Spleen (tissue), 11 donors: ENCODE data around the gene IL15. TPM values are rescaled to one million over a fixed set of nuclear protein-coding genes. Genes with fewer than 3 reads are reported as not detected.

Source experiments
- DNase-seq: peaks from one replicate; pipeline ENCODE4 v3.0.0-alpha.2; 2020
- H3K27ac ChIP-seq, 8 donors: fragments of 200-600 bp; sonication (generic) in 7 of 8; 1 replicate in 4 of 8; 2 replicates in 4 of 8; pipeline versions ENCODE4 v1.5.0 to v1.8.0; 2016 to 2021; ENCODE audit warnings: inconsistent platforms in 4 of 8, mild to moderate bottlenecking in 4 of 8, moderate library complexity in 1 of 8
- H3K27me3 ChIP-seq, 7 donors: fragments of 200-600 bp; sonication (generic) in 6 of 7; replicated peaks in 1 of 7; 1 replicate in 4 of 7; 2 replicates in 3 of 7; pipeline versions ENCODE4 v1.5.0 to v1.8.0; 2016 to 2021; ENCODE audit warnings: inconsistent platforms in 3 of 7, mild to moderate bottlenecking in 1 of 7
- H3K36me3 ChIP-seq, 6 donors: fragments of 200-600 bp; sonication (generic) in 5 of 6; 1 replicate in 4 of 6; 2 replicates in 2 of 6; pipeline versions ENCODE4 v1.5.0 to v1.8.0; 2016 to 2021; ENCODE audit warnings: inconsistent platforms in 2 of 6
- H3K4me1 ChIP-seq, 6 donors: fragments of 200-600 bp; sonication (generic) in 5 of 6; 1 replicate in 3 of 6; 2 replicates in 3 of 6; pipeline versions ENCODE4 v1.5.0 to v1.8.0; 2016 to 2021; ENCODE audit warnings: inconsistent platforms in 3 of 6
- H3K4me3 ChIP-seq, 8 donors: fragments of 200-600 bp; sonication (generic) in 7 of 8; 1 replicate in 4 of 8; 2 replicates in 4 of 8; pipeline versions ENCODE4 v1.5.0 to v1.8.0; 2016 to 2021; ENCODE audit warnings: inconsistent platforms in 4 of 8, mild to moderate bottlenecking in 4 of 8, moderate library complexity in 2 of 8
- H3K9me3 ChIP-seq, 8 donors: fragments of 200-600 bp; sonication (generic) in 7 of 8; 1 replicate in 4 of 8; 2 replicates in 4 of 8; pipeline versions ENCODE4 v1.5.0 to v1.8.0; 2016 to 2021; ENCODE audit warnings: inconsistent platforms in 4 of 8
- CTCF ChIP-seq, 11 experiments: fragments of 200-600 bp in 7 of 11; fragments of 450-650 bp in 4 of 11; sonication (generic) in 4 of 11; IDR thresholded peaks in 8 of 11; conservative IDR thresholded peaks in 3 of 11; 1 replicate in 7 of 11; 2 replicates in 4 of 11; pipeline versions ENCODE4 v1.4.0 to v1.8.0; 2016 to 2021; ENCODE audit warnings: antibody characterized with exemption in 11 of 11, inconsistent platforms in 4 of 11, mild to moderate bottlenecking in 1 of 11
- POLR2A ChIP-seq, 3 donors: fragments of 450-650 bp; IDR thresholded peaks; one replicate each; pipeline ENCODE4 v1.5.1; 2017; ENCODE audit warnings: antibody characterized with exemption in 3 of 3, mild to moderate bottlenecking in 1 of 3
- POLR2AphosphoS5 ChIP-seq, 3 donors: sonication (generic); formaldehyde crosslinking; IDR thresholded peaks; one replicate each; pipeline ENCODE4 v1.5.1; 2017; ENCODE audit warnings: antibody characterized with exemption in 3 of 3
- WGBS, 5 donors: extraction: QIAGEN DNeasy Blood & Tissue Kit in 3 of 5; methylation state at CpG; one replicate each; pipeline versions ENCODE4 v1.1.5 to v1.1.7; 2013 to 2018; 5-methylcytosine and 5-hydroxymethylcytosine counted together
- intact Hi-C: fragments of 100-400 bp; cut with DNase I; formaldehyde crosslinking; loops from one replicate; pipeline ENCODE4 v1.15.0; 2023; ENCODE audit warnings: low total_unique reads
- polyA plus RNA-seq, 3 donors: library from polyadenylated mRNA; stranded (reverse); fragments of 200-250 nt; gene quantifications; one replicate each; pipeline ENCODE4 v1.2.1, GENCODE V29; 2013
- total RNA-seq, 7 donors: library from RNA; depleted of rRNA in 3 of 7; stranded (reverse); fragments of >200 nt in 3 of 7; fragmentation: NEBNext Ultra II Directional in 4 of 7; extraction: Animal tissue kit (Norgen Biotek cat#: 25700) in 4 of 7; gene quantifications; one replicate each; pipeline versions ENCODE4 v1.1.0 to v1.2.1, GENCODE V29; 2016 to 2021
- donor health status: healthy with polysubstance abuse.
- donor health status: DM: no; HTN: no; CAD: no; lungs with moderate emphysema.
- donor health status: DM: no; HTN: no; CAD: no.
- donor health status: Bipolar disorder and iron deficiency.
- donor health status: healthy.
- donor health status: DM: no; HTN: no; CAD: no.
- donor health status: DM: yes; HTN: yes; CAD: no.

IL15 gene
- total and polyA plus RNA-seq, 10 donors = 15.9 to 37.0 (median 21.1) TPM

DNA sequence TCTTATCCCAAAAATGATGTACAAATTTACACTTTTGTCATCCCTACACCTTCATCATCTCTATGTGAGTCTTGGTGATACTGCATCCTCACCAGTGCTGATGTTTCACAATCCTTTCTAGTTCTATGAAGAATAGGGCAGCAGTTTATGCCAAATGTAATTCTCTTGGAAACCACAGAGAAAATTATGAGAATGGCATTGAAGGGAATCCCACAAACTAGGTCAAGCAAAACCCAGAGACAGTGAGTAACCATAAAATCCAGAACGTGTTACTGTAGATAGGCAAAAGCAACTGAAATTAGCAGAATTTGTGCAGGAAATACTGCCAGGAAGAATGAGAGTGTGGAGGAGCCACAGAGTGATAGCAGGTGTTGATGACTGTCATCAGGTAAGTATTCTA, 24.5 kb downstream of the IL15 start:
- H3K27ac ChIP-seq = no peak overlapping the region
- TF ChIP-seq POLR2A (IDR thresholded peaks at IDR 0.05) = no peak
- TF ChIP-seq POLR2AphosphoS5 (IDR thresholded peaks at IDR 0.05) = no peak
- TF ChIP-seq CTCF (IDR thresholded peaks at IDR 0.05 in 8 of 11, conservative IDR thresholded peaks at IDR 0.05 in 3 of 11) = no peak
- no peak for DNase-seq
- no peak overlapping the region for H3K4me3 ChIP-seq
- peaks cover 0 to 10% (median 2%) of the 10 kb centered on the region in 6 donors for H3K4me1 ChIP-seq
- WGBS, 5 donors = 53 to 71% (median 60%) methylated on average over 1 of the region's 1 CpG
- H3K27me3 ChIP-seq = no peaks in the 10 kb centered on the region
- H3K9me3 ChIP-seq = no peaks in the 10 kb centered on the region
- intact Hi-C loops = no loop called here
- H3K36me3 ChIP-seq = peaks cover 0 to 7% (median 0%) of the 10 kb centered on the region in 6 donors

DNA sequence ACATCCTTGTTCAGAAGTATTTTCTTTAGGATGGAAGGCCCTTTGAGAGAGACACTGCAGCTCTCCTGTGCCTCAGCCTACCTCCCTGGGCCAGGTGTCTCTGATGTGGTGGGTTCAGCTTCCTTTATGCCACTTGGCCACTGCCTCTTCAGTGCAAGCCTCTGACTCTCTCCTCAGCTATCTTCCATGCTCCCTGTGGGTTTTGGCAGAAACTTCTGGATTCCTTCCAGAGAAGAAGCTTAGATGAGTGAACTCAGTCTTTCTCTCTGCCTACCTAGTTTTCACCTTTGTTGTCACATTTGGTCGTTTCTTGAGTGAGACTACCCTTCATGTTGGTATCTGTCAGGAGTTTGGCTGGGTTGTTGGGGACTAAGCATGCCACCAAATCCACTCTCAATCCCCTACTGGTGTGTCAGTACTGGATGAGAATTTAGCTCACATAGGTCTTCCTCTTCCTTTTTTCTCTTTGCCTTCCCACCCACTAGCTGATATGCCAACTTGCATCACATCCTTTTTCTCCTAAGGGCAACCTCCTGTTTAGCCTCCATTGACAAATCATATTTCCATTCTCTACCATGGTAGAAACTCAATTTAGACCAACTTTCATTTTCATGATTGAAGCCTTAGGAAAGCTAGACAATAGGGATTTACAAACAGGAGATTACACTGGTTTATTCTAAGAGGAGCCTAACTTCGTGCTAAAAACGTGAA, 32.0 kb downstream of the IL15 start:
- Histone ChIP-seq H3K4me1 (no peaks in the 10 kb centered on the region), H3K9me3 (no peaks in the 10 kb centered on the region), H3K4me3 (no peak overlapping the region), H3K27ac (no peak overlapping the region), H3K27me3 (no peaks in the 10 kb centered on the region), H3K36me3 (peaks cover 0 to 4% (median 0%) of the 10 kb centered on the region in 6 donors)
- intact Hi-C loops = no loop called here
- WGBS, 5 donors = 82 to 89% (median 86%) methylated on average over 3 of the region's 3 CpGs
- TF ChIP-seq POLR2AphosphoS5 (IDR thresholded peaks at IDR 0.05) (no peak), POLR2A (IDR thresholded peaks at IDR 0.05) (no peak), CTCF (IDR thresholded peaks at IDR 0.05 in 8 of 11, conservative IDR thresholded peaks at IDR 0.05 in 3 of 11) (no peak)
- DNase-seq = no peak

GRCh38 chr4:141669501-141669900, 33.1 kb downstream of the IL15 start:
- Histone ChIP-seq H3K4me1 (no peaks in the 10 kb centered on the region), H3K9me3 (no peaks in the 10 kb centered on the region), H3K27me3 (no peaks in the 10 kb centered on the region), H3K27ac (no peak overlapping the region), H3K36me3 (peaks cover 0 to 4% (median 0%) of the 10 kb centered on the region in 6 donors), H3K4me3 (no peak overlapping the region)
- intact Hi-C loops = no loop called here
- no peak for DNase-seq
- WGBS, 5 donors = 85 to 92% (median 90%) methylated on average over 1 of the region's 1 CpG
- TF ChIP-seq CTCF (IDR thresholded peaks at IDR 0.05 in 8 of 11, conservative IDR thresholded peaks at IDR 0.05 in 3 of 11) (no peak), POLR2A (IDR thresholded peaks at IDR 0.05) (no peak), POLR2AphosphoS5 (IDR thresholded peaks at IDR 0.05) (no peak)

DNA sequence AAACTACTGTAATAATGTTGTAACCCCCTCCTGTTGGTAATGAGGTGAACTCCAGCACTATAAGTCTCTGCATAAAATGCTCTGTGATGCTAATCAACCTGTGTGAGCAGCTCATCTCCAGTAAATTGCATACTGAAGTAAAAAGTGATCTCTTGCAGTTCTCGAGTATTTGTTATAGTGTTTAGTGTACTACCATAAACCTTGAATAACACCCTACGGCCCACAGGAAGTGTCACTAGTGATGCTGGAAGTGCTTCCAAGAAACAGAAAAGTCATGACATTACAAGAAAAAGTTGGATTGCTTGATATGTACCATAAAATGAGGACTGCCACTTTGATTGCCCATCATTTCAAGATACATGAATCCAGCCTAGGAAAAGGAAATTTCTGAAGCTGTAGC, 39.0 kb downstream of the IL15 start:
- no peaks in the 10 kb centered on the region for H3K36me3 ChIP-seq
- WGBS, 5 donors = 54 to 82% (median 75%) methylated on average over 2 of the region's 2 CpGs
- H3K27ac ChIP-seq = no peak overlapping the region
- H3K4me3 ChIP-seq = no peak overlapping the region
- intact Hi-C loops = no loop called here
- H3K27me3 ChIP-seq = no peaks in the 10 kb centered on the region
- H3K4me1 ChIP-seq = peaks cover 0 to 8% (median 0%) of the 10 kb centered on the region in 6 donors
- no peak for TF ChIP-seq POLR2AphosphoS5 (IDR thresholded peaks at IDR 0.05)
- no peak for TF ChIP-seq CTCF (IDR thresholded peaks at IDR 0.05 in 8 of 11, conservative IDR thresholded peaks at IDR 0.05 in 3 of 11)
- no peak for TF ChIP-seq POLR2A (IDR thresholded peaks at IDR 0.05)
- DNase-seq = no peak
- H3K9me3 ChIP-seq = no peaks in the 10 kb centered on the region
